T1000 (cell line): ENCODE measurements around the gene SMYD2.
"Not testable (repeated sequence)": the region's sequence is repeated elsewhere in the genome, so short reads cannot be mapped to it uniquely, and the experiment has no call there.

Experiments used
- DNase-seq: peaks from one replicate; lab custom pipeline; 2025; ENCODE audit warnings: mixed read lengths; lab: John Stamatoyannopoulos, UW

SMYD2 gene

DNA sequence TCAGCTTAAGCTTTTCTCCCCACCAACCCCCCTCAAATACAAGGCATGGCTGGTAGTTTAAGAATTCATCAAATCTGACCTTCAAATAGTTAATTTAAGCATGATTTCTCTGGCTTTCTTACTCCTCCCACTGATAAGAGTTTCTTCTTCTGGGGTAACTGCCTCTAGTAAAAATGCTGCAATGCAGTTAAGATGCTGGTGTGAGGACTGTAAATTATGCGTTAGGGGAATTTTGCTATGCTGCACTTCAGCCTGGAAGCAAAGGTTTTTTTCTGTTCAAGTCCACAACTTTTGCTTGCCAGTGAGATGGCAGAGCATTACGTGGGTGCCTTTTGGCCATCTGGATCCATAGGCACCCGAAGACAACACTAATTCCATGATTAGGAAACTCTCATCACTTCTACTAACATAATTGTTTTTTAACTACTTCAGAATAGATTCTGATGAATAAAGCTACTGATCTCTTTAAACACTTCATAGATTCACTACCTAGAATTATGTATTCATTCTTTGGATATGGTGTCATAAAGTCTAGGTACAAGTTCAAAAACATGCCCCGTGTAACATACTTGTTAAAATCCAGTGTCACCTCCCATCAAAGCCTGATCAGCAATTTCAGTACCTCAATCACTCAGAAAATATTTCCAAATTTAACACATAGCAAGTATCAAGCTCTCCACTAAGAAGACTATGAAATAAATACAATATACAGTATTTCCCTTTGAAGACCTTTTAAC lies 8.8 kb upstream of the SMYD2 start:
- DNase-seq = no peak

DNA sequence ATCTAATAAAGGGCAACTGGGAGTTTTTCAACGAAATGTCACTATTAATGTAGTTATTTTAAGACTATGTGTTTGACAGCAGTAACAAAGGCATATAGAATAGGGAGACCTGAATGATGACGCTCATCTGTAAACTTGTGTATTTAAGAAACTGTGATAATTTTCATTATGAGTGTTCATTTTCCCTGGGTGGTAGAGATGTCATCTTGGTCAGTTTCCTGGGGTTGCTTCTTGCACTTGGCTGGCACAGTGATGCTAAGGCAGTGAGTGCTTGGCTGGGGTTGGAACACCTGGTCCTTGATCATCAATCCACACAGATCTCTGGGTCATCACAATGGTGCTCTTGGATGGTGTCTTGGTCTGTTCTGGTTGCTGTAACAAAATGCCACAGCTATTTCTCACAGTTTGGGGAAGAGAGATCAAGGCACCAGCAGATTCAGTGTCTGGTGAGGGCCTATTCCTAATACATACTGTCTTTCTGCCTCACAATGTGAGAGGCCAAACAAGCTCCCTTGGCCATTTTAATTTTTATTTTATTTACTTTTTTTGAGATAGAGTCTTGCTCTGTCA lies 7.9 kb upstream of the SMYD2 start:
- no peak for DNase-seq

DNA sequence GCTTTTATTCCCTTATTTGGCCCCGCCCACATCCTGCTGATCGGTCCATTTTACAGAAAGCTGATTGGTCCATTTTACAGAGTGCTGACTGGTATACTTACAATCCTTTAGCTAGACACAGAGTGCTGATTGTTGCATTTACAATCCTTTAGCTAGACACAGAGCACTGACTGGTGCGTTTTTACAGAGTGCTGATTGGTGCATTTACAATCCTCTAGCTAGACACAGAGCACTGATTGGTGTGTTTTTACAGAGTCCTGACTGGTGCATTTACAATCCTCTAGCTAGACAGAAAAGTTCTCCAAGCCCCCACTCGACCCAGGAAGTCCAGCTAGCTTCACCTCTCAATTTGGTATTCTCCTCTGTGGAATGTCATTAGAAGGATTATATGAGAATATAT lies 5.3 kb upstream of the SMYD2 start:
- not testable (repeated sequence) for DNase-seq

DNA sequence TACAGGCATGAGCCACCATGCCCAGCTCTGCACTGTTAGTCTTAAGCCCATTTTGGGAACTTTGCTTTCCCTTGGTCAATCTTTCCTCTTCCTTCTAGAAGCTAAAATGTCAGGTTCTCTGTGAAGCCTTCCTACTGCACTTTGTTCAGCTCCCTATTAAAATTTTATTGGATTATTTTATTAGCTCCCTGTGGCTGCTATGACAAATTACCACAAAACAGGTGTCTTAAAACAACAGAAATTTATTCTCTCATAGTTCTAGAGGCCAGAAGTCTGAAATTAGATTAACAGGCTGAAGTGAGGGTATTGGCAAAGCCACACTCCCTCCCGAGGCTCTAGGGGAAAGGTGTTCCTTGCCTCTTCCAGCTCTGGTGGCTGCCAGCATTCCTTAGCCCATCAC lies 4.2 kb upstream of the SMYD2 start:
- DNase-seq = no peak

DNA sequence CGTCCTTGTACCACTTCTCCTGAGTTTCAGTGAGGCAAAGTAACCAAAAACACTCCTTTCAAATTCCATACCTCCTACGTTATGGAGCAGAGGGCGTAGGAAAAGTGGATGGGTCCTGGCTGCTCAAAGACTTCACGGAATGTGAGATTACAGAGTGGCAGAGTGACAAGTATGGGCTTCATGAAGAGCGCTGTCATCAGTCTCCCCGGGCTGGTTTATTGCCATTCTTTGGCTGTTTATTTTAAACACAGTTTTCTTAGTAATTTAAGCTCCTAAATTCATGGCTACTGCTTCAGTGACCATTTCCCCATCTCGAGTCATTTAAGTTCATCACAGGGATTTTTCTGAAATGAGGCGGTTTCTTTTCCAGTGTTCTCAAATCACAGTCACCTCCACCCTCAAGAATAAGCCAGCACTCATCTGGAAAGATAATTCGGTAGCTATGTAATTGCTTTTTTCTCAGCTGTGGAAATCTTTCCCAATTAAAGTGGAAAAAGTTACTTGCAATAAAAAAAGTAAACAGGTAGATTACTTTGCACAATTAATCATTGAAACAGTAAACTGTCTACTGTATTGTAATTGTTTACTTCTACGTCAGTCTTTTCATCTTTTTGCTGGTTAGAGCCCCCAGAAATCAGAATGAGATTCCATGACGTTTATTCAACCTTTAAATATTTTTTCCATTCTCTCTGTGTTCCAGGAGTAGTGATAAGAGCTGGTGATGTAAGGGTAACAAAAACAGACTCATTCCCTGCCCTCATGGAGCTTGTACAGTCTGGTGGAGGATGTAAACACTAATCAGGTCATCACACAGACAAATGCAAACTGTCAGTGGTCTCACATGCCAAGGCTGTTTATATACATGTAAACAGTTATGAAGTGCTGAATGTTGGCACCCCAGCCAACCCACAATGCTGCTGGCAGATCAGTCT lies 3.0 kb upstream of the SMYD2 start:
- DNase-seq = no peak

DNA sequence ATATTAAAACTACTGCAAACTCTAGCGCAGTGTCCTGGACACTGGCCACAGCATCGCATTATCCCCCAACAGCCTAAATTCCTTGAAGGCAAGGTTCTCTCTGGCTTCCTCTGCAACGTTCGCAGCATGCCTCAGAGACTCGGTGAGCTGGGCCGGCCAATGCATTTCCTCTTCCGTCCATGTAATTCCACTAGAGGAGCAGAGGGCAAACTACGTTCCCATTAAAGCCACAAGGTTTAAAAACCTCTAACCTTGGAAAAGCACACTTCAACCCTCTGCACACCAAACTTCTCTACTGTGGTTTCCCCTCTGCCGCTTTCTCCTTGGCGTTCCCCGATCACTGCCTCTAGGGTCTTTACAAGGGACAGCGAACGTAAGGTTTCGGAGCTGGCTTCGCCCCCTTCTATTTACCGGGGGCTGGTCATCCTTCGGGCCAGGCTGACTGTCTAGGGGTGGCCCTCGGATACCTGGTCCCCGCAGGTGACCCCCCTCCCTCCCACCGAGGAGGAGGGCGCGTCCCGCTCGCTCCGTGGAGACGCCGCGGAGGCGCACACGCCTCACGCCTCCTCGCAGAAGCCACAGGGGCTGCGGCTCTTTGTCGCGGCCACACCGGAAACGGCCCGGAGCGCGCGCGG lies 456 bp upstream of the SMYD2 start:
- no peak for DNase-seq

DNA sequence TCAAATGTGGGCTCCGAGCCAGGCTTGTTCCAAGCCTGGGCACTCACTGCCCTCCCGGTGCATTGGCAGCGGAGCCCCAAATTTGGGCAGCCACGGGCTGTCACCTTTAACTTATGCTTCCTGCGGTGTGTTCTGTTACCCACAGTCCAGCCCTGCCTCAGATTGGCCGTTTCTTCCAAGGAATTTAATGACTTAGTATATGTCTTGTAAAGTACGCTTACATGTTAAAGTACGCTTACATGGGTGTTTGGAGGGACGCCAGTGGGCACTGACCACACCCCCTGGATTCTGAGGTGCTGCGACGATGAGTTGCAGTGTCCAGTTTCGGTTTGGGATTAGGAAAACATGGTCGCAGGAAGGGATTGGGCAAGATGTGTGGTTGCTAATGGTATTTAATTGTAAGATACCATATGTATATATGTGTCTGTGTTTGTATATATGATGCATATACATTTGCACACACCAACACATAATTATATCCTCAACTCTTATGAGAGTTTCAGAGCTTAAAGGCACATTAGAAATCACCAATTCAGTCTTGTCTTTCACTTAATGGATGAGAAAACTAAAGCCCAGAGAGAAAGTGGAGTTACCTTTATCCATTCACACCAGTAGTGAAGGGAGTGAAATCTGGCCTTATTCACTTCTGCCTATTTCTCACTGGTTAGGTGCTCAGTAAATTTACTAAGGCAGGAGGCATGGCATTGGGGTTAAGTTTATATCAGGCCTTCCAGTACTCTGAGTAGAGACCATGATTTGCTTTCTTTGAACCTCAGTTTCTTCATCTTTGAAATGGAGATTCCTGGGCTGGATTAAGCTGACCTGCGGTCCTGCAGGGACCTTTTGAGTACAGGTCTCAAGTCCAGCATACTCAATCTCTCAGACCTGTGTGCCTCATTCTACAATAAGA lies 1.0 kb downstream of the SMYD2 start:
- DNase-seq = no peak

DNA sequence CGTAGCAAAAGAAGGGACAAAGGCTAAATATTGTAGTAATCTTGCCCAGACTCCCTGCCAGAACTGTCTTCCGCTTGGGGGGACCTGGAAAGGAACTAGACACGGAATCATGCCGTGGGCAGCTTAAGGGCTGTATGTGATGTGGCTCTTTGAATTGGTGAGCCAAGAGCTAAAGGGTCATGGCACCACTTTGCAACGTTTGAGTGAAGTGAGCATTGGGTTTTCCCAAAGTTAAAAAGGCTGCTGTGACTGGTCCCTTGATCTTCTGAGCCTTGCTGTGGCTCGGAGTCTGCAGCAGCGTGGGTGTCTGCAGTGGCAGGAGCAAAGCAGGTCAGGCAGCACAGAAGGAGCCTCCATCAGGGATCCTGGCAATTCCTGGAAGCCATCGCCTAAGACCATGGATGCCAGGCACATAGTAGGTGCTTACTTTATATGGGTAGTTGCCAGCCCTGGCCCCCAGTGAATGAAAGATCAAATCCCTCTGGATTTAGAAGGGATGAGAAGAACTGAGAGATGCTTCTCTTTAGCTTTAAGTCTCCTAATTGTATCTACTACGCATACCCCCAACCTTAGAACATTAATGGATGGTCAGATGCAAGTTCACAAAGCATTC lies 1.8 kb downstream of the SMYD2 start:
- no peak for DNase-seq

DNA sequence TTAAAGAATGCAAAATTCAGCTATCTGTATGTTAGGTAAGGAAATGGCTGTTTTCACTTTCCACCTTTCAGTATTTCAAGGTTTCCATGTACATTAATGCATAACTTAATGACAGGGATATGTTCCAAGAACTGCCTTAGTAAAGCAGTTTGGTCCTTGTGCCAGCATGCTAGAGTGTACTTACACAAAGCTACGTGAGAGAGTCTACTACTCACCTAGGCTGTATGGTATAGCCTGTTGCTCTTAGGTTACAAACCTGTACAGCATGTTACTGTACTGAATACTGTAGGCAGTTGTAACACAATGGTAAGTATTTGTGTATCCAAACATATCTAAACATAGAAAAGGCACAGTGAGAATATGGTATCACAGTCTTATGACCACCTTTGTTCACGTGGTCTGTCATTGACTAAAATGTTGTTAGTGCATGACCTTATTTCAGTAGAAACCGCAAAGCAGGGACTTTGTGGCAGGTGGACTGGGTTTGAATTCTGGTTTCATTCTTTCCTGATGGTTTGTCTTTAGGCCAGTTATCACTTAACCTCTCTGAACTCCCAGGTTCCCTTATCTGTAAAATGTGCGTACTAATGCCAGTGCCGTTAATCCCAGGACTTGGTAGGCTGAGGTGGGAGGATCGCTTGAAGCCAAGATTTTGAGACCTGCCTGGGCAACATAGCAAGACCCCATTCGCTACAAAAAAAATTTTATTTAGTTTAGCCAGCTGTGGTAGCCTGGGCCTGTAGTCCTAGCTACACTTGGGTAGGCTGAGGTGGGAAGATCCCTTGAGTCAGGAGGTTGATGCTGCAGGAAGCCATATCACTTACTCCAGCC lies 4.9 kb downstream of the SMYD2 start:
- DNase-seq = no peak

DNA sequence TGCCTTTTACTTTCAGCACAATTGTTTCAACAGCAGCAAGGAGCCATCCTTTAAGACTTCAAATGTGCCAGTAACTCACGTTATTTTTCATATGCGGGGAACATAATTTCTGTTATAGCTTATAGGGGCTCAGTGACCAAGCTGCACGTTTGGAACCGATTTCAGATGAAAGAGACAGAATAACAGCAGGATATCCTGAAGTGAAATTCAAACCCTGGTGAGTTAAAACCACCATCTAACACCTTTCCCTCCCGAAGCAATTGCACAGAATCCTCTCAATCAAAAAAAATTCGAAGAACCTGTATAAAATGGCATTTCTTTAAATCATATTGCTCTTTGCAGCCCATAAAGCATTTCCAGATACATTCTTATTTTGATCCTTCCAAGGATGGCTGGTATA lies 6.9 kb downstream of the SMYD2 start:
- no peak for DNase-seq

DNA sequence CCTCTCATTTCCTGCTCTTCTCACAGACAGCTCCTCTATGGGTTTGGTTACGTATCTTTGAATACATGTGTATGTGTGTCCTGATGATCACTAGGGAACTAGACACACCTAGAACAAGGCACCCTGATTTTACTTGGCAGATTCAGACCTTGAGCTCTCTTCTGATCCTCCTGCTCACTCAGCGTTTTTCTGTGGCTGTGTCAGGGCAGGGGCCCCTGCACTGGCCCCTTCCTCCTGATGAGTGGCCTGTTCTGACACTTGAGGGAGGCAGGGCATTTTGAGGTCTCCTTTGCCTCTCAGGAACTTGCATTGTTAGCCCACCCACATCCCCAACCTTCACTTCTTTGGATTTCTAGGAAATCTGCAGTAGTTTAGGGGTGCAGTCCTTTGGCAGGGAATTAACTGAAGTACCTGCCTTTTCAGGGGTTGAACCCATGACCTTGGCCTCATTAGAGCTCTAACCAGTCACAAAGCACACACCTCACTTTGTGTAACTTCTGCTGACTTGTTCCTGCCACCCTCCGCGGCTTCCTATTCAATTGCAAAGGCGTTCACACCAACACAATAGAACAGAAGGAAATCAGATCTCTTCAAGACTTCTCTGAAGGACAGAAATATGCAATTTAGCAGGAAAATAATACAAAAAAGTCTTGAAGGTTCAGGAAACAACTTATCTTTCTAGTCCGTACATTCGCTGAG lies 8.8 kb downstream of the SMYD2 start:
- no peak for DNase-seq

DNA sequence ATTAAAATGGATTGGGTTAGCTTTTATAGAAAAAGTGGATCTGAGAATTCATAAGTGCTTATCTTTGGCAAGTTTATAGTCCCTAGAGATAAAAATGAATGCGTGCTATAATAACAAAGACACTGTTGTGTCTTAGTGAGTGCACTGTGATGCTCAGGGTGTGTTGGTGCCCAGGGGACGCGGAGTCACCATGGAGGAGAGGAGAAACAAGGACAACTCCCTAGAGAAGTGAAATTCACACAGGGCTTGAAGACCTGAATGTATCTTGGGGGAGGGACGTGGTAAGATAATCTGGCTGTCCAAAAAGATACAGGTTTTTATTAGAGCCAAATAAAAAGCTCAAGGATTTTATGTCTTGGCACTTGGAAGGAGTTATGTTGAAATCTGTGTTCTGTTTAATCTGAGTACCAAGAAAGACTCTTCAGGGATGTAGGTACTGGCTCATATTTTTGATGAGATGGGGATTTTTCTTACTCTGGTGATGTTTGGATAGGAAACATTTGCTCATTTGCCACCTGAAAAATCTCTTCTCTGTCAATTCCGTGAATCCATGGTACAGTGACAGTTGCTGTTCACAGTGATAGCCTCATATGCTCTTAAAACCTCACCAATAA lies 9.6 kb downstream of the SMYD2 start:
- DNase-seq = no peak

DNA sequence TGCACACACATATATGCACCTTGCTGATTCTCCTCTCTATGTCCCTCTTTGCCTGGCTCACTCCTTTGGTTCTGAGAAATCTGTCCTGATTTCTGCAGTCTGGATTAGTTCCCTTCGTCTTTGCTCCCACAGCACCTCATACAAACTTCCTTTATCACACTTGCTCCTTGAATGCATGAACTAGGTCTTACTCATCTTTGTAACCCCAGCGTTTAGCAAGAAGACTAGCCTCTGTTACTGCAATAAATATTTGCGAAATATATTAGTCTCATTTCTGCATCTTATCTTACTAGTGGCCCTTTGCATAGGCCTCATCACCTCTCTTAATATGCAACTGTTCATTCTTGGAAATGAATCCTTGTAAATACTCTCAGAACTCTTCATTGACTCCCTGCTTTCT lies 11.4 kb downstream of the SMYD2 start:
- DNase-seq = no peak

DNA sequence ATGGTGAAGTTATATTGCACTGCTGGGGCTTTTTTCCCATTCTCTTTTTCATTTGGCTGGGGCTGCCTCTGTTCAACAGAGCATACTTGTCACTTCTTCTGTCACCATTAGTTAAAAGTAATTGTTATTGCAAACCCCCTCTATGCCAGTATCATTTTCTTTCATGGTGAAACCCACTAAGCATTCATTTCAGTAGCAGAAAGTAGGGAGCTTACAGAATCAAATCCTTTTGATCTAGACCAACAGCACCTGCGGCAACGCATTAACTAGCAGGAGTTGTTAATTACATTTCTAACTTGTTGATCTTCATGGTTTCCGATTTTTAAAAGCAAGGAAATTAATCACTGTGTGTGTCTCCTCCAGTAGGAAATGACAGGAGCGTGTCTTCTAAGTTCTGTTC lies 15.0 kb downstream of the SMYD2 start:
- no peak for DNase-seq

DNA sequence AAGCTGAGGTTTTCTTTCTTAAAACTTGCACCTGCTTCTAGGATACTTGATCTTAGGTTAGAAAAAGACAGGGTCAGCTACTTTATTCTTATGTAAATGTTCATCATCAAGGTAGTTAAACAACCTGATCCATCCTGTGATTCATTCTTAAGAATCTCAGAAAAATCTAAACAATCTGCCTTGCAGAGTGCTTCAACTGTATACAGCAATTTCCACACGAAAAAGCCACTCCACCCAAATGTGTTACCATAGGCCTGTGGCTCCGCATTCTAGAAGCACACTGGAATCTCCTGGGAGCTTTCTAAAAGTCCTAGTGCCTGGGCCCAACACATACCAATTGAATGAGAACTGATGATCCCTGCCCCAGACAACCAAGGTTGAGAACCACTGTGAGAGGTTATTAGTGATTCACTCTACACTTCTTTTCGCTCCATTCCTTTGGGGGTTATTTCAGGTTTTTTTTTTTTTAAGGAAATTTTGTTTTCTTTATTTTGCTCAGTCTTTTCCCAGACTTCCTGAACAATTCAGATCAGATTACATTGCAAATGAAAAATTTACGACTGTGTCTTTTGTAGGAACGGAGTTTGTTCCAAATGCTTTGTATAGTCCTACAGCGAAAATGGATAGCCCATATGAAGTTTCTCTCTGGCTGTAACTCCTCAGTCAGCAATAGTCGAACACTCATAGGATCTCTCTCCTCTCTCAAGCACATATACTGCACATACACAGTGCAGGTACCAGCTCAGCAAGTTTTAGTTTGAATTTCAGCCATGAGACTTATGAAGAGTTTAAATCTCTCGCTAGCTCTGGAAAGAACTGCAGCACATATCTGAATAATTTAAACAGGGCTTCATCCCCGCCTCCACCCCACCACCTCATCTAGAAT lies 16.1 kb downstream of the SMYD2 start:
- peak; percentile 49 for DNase-seq

DNA sequence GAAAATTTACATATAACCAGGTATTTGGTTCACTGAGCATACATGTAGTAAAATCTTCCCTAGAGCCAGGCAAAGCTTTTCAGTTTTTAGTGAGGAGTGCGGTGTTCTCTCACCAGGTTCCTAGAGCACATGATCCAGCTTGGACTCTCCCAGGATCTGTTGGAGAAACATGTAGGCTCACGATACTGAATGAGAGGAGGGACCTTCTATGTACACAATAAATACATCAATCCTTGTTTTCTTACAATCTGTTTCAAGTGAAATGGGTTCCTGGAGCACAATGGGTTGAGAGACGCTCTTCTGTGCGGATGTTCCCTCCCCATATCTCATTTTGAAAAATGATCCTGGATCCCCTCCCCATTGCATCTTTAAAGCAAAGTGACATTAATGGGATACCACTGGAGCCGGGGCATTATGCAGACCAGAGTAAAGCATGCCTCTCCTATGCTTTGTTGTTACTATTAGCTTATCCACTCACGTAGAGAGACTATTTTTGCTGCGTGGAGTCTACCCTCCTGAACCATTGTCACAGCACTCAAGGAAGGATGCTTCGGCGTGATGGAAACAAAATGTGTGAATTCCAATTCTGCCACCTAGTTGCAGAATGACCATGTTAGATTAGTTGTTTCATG lies 19.3 kb downstream of the SMYD2 start:
- no peak for DNase-seq

DNA sequence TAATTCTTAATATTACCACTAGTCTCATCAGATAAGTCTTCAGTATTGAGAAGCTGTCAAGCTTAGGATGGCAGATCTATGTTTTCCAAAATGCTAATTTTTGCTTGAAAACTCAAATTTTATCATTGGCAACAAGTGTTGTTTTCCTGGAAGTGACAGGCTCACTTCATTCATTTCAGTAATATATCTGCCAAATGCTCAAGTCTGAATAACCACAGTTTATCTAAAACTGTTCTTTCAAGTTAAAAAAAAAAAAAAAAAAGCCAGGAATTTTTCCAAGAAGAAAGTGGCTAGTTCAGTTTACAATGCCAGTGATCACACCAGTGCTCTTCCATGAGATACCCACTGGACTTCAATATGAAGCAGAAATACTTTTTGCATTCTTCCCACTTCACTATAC lies 20.6 kb downstream of the SMYD2 start:
- DNase-seq = no peak
